Measurements from ENCODE around the gene GCSH. TPM values are rescaled to one million over a fixed set of nuclear protein-coding genes. Genes with fewer than 3 reads are reported as not detected.

The GCSH gene
- polyA plus RNA-seq, 3 donors, result 0.77 to 2.0 (median 1.0) TPM

DNA sequence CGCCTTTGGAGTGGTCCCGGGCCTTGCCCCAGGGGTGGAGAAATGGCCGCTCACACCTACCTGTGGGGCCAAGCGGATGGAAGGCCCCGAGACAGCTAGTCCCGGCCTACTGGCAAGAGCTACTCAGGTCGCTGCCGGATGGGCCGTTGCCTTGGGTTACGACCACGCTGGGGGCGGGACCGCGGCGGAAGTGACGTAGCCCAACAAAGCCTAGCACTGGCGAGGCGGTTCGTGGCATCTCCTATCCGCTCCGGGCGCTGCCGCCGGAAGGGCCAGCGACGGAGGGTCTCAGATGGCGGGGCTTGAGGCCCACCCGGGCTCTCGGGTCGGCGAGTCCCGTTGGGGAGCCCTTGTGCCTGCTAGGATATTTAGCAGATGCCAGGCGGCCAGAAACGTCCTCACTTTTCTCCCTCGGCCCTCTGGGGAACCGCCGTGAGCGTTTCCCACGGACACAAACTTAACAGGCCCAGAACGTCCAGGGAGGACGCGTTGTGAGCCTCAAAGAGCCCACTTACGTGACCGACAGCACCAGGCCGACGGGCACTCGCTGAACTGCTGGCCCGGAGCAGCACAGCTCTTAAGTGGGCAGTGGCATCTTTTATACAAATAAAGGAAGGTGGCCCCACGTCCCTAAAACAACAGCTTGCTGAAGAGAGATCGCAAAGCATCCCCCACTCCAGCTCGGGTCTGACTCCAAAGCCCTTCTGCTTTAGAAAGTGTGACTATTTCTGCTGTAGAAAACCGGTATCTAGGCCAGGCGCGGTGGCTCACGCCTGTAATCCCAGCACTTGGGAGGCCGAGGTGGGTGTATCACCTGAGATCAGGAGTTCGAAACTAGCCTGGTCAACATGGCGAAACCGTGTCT, 18.9 kb downstream of the GCSH start, which contains the start of gene C16orf46:
C16orf46 (minus strand) TSS at position 163 of the 865 bp plus-strand sequence. CDS start 13,283 bp downstream, outside the sequence.
- intact Hi-C loops (cut with micrococcal nuclease), result loop anchor here (1.0 to 2.0 kb wide), 3 partner anchors 19 to 41 kb away; partner anchors contain the start of gene GCSH (in 2 of the 2)
- WGBS (ENCODE audit: insufficient coverage), result 7% methylated on average over 52 of the region's 59 CpGs
- H3K27me3 Mint-ChIP-seq (ENCODE audit: low read depth in 3 of 3), result peaks cover 0 to 4% (median 2%) of the 10 kb centered on the region in 3 donors
- Histone ChIP-seq H3K27me3 (ENCODE audit: control insufficient read depth in 2 of 2, insufficient read depth in 2 of 2, low read length in 2 of 2) (no peaks in the 10 kb centered on the region), H3K36me3 (replicated peaks in 1 of 2; ENCODE audit: control insufficient read depth in 1 of 2, insufficient read depth in 2 of 2, low read length in 2 of 2) (no peaks in the 10 kb centered on the region), H3K4me1 (ENCODE audit: control insufficient read depth in 1 of 2, insufficient read depth in 2 of 2, low read length in 2 of 2) (peaks cover 12 to 13% of the 10 kb centered on the region in 2 donors), H3K4me3 (replicated peaks in 1 of 3; ENCODE audit: low read depth in 2 of 3, low read length in 3 of 3) (peak within 1 kb of the TSS; percentile 75 to 92 (median 78)), H4K20me1 (ENCODE audit: insufficient read depth, low read length) (no peaks in the 10 kb centered on the region), H3K9me3 (replicated peaks in 1 of 2; ENCODE audit: control insufficient read depth in 1 of 2, insufficient read depth in 1 of 2, low read length in 2 of 2) (no peaks in the 10 kb centered on the region), H3K79me2 (ENCODE audit: insufficient read depth, low read length) (no peaks in the 10 kb centered on the region), H3K27ac (ENCODE audit: low read depth in 1 of 2, low read length in 2 of 2) (peak within 1 kb of the TSS; percentile 76 to 91), H3K9ac (ENCODE audit: insufficient read depth, low read length, poor library complexity, severe bottlenecking) (peak within 1 kb of the TSS; percentile 78), H3K4me2 (replicated peaks; ENCODE audit: extremely low read depth, low read length, poor library complexity, severe bottlenecking) (peak within 1 kb of the TSS; percentile 72), H2AFZ (ENCODE audit: insufficient read depth, low read depth, low read length, poor library complexity, severe bottlenecking) (peak within 1 kb of the TSS; percentile 98)
- DNase-seq, result peak; percentile 92 to 95 (median 94)
- TF ChIP-seq, protein P1, sequence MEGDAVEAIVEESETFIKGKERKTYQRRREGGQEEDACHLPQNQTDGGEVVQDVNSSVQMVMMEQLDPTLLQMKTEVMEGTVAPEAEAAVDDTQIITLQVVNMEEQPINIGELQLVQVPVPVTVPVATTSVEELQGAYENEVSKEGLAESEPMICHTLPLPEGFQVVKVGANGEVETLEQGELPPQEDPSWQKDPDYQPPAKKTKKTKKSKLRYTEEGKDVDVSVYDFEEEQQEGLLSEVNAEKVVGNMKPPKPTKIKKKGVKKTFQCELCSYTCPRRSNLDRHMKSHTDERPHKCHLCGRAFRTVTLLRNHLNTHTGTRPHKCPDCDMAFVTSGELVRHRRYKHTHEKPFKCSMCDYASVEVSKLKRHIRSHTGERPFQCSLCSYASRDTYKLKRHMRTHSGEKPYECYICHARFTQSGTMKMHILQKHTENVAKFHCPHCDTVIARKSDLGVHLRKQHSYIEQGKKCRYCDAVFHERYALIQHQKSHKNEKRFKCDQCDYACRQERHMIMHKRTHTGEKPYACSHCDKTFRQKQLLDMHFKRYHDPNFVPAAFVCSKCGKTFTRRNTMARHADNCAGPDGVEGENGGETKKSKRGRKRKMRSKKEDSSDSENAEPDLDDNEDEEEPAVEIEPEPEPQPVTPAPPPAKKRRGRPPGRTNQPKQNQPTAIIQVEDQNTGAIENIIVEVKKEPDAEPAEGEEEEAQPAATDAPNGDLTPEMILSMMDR (IDR thresholded peaks at IDR 0.05), result no peak
- H3K9me3 Mint-ChIP-seq, result no peaks in the 10 kb centered on the region
- H3K36me3 Mint-ChIP-seq, result no peaks in the 10 kb centered on the region
- H3K4me1 Mint-ChIP-seq, result peaks cover 3% of the 10 kb centered on the region
- no peak within 1 kb of the TSS for H3K4me3 Mint-ChIP-seq
- no peak within 1 kb of the TSS for H3K27ac Mint-ChIP-seq

DNA sequence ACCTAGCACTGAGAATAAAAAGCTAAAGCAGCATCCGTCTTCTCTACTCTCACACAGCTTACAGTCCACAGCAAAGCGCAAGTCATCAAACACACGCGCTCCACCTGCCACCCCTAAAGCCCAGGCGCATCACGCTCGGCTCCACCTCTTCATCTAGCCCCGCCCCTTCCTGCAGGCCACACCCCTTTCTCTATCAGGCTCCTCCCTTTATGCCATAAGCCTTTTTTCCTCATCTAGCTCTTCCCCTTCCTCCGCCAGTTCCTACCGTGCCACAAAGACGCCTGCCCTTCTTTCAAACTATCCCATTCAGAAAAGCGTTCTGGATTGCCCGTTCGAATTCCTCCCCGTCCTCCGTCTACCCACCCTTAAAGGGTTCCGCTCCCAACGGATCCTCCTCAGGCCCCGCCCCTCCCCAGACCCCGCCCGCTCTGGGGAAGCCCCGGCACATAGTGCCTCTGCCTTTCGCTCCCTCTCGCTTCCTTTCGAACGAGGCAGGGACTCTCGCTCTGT, 19.6 kb downstream of the GCSH start:
- Mint-ChIP-seq H3K36me3 (no peaks in the 10 kb centered on the region), H3K4me1 (peaks cover 8% of the 10 kb centered on the region), H3K9me3 (no peaks in the 10 kb centered on the region), H3K27me3 (ENCODE audit: low read depth in 3 of 3) (peaks cover 0 to 4% (median 2%) of the 10 kb centered on the region in 3 donors), H3K27ac (no peak overlapping the region), H3K4me3 (no peak overlapping the region)
- Histone ChIP-seq H3K27me3 (ENCODE audit: control insufficient read depth in 2 of 2, insufficient read depth in 2 of 2, low read length in 2 of 2) (no peaks in the 10 kb centered on the region), H3K27ac (ENCODE audit: low read depth in 1 of 2, low read length in 2 of 2) (peak overlapping the region; percentile 76 to 91), H3K4me2 (replicated peaks; ENCODE audit: extremely low read depth, low read length, poor library complexity, severe bottlenecking) (peak overlapping the region; percentile 72), H3K9me3 (replicated peaks in 1 of 2; ENCODE audit: control insufficient read depth in 1 of 2, insufficient read depth in 1 of 2, low read length in 2 of 2) (no peaks in the 10 kb centered on the region), H3K79me2 (ENCODE audit: insufficient read depth, low read length) (no peaks in the 10 kb centered on the region), H4K20me1 (ENCODE audit: insufficient read depth, low read length) (no peaks in the 10 kb centered on the region), H3K4me1 (ENCODE audit: control insufficient read depth in 1 of 2, insufficient read depth in 2 of 2, low read length in 2 of 2) (peaks cover 12 to 13% of the 10 kb centered on the region in 2 donors), H3K9ac (ENCODE audit: insufficient read depth, low read length, poor library complexity, severe bottlenecking) (peak overlapping the region; percentile 78), H2AFZ (ENCODE audit: insufficient read depth, low read depth, low read length, poor library complexity, severe bottlenecking) (peak overlapping the region; percentile 98), H3K4me3 (replicated peaks in 1 of 3; ENCODE audit: low read depth in 2 of 3, low read length in 3 of 3) (peak overlapping the region; percentile 75 to 92 (median 78)), H3K36me3 (replicated peaks in 1 of 2; ENCODE audit: control insufficient read depth in 1 of 2, insufficient read depth in 2 of 2, low read length in 2 of 2) (no peaks in the 10 kb centered on the region)
- WGBS (ENCODE audit: insufficient coverage), result 1% methylated on average over 22 of the region's 27 CpGs
- DNase-seq, result peak; percentile 77 to 86 (median 84)
- TF ChIP-seq, protein P1 (IDR thresholded peaks at IDR 0.05), result no peak
- intact Hi-C loops (cut with micrococcal nuclease), result loop anchor here (1.0 to 2.0 kb wide), 4 partner anchors 20 to 69 kb away; partner anchors contain the start of genes GCSH (in 2 of the 2) and CENPN (in 1 of the 2)

Measured in CD14-positive monocyte (primary cell).